NCI-H2227 treated with DMSO at 0.1 percent for 48 hours (cell line): ENCODE data around the gene METTL3.
A peak's percentile ranks its signal among the peaks of the same experiment; 100 is the strongest.
"Not testable (repeated sequence)": the region's sequence is repeated elsewhere in the genome, so short reads cannot be mapped to it uniquely, and the experiment has no call there.

Source experiments
- DNase-seq: peaks from one replicate; lab custom pipeline; 2025; lab: John Stamatoyannopoulos, UW

The METTL3 gene

DNA sequence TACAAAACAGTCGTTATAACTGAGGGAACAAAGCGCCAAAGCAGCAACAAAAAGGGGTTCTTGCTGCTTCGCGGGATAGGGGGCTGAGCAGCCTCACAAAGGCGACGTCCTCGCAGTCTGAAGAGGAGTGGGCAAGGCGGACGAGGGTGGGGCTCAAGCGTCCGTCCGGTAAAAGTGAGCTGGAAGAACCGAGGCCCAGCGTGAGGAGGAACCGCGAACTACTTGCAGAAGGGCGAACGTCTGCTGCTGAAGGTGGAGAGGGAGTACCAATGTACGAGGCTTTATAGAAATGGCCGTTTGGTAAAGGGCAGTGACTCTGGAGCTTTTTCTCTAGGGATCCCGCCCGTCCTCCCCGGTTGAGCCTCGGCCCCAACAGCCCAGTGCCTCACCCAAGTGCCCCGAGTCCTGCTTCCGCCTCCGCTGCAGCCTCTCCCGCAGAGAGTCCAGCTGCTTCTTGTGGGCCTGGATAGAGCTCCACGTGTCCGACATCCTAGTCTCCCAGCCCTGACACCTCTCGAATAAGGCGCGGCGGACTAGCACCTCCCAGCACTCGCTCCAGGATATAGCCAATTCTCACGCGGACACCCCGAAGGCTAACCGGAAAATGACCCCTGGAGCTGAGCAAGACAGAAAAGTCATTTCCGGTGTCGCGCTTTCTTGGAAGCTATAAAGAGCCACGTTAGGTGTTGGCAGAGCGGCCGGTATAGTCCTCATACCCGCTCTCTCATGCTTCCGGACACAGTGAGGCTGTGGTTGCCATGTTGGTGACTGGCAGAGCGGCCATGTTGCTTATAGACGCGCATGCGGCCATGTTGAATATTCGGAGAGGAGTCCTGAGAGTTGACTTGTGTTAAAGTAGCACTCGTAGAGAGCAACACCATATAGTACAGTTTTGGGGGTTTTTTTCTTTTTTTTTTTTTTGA lies at the start of gene METTL3:
METTL3 (minus strand) TSS at position 606 of the 923 bp plus-strand sequence; CDS start at position 489, 117 bp downstream.
- peak; percentile 99 for DNase-seq

DNA sequence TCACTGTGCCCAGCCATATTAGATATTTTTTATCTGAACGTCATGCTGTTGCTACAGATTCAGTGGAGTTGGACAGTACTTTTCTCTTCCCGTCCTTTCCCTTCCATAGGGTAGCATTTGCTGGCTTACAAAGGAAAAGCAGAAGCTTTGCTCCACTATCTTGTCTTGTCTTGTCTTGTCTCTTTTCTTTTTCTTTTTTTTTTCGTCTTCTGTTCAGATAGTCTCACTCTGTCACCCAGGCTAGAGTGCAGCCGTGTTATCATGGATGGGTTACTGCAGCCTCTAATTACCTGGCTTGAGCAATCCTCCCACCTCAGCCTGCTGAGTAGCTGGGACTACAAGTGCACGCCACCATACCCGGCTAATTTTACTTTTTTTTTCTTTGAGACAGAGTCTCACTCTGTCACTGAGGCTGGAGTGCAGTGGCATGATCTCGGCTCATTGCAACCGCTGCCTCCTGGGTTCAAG lies 47.6 kb upstream of the METTL3 start:
- DNase-seq = no peak

DNA sequence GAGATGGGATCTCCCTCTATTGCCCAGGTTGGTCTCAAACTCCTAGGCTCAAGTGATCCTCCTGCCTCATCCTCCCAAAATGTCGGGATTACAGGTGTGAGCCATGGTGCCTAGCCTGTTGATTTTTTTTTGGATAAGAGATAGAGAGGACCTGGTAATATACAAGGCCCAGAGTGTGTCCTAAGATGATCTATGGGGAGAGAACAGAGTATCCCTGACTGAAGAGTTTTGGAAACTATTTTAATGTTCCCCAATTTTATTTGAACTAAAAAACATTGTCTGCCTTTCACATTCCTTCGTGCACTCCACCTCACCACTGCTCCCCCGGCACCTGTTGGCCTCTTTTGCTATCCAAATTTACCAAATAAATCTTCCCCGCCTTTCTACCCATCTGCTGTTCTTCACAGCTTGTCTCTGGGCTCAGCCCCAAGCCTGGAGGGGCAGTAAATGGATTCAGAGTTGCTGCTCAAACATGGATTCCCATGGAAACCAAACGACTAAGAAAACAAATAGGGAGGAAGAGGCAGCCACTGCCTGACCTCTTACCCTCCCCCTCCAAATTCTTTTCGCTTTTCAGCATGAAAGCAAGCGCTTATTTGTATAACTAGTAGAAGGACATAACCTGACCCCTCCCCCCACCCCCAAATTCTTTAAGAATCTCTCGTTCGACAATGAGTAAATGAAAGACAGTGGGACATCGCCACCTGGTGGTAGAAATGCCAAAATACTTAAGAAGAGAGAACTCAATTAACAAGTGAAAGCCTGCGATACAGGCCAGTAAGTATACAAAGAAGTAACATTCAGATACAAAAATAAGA lies 46.2 kb upstream of the METTL3 start:
- peak; percentile 81 for DNase-seq

DNA sequence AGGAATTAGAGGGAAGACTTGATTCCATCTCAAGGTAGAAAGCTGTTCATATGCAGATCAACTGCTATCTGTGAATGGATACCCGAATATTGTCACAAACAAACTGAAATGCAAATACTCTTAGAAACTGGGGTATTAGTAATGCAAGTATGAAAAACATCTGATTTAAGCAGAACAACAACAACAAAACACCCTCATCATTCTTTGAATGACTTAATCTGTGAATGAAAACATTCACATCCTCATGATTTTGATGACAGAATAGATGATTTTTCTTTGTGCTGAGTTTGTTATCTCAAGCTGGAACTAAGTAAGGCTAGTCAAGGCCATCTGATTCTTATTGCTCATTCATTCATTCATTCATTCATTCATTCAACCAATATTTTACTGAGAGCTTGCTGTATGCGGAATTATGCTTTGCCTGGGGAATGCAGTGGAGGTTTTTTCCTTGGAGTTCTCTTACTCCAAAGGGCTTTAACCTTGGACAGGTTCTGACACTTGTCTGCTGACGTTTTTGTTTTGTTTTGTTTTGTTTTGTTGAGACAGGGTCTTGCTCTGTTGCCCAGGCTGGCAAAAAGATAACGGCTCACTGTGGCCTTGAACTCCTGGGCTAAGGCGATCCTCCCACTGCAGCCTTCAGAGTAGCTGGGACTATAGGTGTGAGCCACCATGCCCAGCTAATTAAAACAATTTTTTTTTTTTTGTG lies 45.4 kb upstream of the METTL3 start:
- no peak for DNase-seq

DNA sequence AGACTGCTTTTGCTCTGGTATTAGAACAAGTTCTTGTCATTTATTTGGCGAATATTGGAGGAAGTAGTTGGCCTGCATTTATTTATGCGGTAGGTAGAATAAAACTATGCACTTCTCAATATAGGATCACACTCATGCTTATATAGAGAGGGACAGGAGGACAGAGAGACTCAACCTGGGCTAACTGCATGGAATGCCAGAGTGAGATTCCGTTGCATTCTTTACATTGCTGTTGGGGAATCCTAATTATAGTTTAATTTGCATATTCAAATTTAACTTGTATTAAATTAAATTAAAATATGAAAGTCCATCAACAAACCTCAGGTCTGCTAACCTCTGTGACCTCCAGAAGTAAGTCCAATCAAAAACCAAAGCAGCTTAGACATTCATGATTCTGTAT lies 42.1 kb upstream of the METTL3 start:
- DNase-seq = no peak

DNA sequence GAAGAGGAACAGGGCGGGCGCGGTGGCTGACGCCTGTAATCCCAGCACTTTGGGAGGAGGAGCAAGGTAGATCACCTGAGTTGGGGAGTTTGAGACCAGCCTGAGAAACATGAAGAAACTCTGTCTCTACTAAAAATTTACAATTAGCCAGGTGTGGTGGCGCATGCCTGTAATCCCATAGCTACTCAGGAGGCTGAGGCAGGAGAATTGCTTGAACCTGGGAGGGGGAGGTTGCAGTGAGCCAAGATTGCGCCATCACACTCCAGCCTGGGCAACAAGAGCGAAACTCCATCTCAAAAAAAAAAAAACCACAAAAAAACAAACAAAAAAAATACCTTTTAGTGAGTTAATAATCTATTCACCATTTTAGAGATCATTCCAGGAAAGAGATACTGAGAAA lies 33.4 kb upstream of the METTL3 start:
- not testable (repeated sequence) for DNase-seq

DNA sequence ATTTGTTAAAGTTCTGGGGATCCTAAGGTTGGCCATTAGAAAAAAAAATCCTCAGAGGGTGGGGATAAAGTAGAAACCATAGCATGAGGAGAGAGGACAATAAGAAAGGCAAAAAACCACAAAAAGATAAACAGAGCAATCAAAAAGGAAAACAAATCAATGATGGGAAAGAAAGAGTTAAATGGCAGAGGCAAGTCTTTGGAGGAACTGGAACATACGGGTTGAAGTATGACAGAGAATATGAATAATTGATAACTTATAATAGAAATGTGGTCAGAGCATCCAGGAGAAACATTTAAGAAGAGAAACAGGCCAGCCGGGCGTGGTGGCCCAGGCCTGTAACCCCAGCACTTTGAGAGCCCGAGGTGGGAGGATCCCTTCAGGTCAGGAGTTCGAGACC lies 32.8 kb upstream of the METTL3 start:
- no peak for DNase-seq

DNA sequence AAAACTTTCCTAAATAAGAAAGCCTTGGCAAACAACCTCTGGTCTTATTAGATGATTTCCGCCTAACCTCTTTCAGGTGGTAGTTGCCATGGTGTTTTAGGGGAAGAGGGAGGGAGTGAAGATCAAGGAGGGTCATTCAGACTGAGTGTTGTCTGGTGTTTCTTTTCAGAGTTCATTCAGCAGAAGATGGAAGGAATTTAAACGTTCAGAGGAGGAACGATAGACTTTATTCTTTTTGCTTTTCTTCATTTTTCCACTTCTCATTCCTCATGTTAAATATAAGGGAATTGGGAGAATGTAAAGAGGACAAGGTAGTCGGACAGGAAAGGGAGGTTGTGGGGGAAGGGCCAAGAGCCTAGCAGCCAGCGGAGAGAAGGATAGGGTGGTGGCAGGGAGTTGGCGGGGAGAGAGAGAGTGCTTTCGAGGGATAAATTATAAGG lies 32.4 kb upstream of the METTL3 start:
- DNase-seq = peak; percentile 54

DNA sequence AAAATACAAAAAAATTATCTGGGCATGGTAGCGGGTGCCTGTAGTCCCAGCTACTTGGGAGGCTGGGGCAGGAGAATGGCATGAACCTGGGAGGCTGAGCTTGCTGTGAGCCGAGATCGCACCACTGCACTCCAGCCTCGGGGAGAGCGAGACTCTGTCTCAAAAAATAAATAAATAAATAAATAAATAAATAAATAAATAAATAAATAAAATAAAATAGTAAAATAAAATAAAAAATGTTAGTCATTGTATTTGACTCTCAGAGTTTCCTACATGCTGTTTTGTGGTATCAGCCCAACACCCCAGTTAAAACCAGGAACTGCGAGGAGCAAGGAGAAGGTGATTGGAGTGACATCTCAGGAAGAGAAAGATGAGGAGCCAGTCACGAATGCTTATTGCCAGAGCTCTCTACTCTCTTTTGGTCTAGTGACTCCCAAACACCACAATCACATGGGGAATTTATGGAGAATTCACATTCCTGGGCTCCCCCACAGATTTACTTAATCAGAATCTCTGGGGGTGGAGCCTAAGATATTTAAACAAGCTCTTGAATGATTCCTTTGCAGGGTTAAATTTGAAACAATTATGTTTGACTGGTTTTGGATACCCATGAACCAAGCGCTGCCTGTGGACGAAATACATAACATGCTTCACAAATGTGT lies 30.4 kb upstream of the METTL3 start:
- no peak for DNase-seq

DNA sequence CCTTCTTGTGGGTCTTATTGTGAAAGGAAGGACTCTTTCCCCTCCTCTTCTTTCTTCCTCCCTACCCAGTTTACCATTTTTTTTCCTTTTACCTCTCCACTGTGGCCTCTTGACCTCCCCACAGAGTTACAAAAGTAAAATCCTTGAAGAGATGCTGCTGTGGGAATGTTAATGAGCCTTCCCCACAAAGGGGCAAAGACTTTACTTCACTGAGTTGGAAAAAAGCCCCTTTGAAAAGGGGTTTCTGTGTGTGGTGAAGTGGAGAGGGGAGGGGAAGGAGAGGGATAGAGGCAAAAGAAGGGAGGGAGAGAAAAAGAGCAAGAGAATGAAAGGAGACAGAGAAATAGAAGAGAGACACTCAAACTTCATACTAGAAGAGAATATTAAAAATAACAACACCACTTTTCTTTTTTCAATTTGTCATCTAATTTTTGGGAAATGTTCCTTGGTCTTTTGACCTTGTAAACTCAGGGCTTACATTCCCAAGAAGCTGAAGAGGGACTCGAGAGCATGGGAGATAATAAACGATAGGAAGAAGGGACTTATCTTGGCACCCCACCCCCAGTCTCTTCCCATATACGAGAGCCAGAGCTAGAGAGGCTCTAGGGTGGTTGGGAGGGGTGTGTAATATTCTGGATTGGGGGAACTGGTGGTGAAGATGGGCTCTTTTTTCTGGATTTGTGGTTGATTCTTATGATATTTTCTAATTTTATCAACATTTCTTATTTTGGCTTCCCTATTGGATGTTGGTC lies 28.2 kb upstream of the METTL3 start:
- no peak for DNase-seq

DNA sequence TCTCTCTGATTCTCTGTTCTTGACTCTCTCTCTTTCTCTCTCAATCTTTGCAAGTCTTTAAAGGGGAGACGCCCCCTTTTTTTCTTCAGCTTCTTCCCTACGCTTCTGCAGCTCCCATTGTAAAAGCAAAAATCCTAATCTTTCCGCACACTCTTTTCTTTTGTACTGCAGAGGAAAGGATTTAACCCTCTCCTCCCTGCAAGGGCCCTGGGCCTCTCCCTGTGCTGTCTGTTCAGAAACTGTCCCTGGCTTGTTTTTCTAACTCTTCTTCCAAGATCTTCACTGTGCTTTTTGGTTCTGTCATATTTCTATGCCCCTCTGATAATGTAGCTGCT lies 25.9 kb upstream of the METTL3 start:
- DNase-seq = no peak

DNA sequence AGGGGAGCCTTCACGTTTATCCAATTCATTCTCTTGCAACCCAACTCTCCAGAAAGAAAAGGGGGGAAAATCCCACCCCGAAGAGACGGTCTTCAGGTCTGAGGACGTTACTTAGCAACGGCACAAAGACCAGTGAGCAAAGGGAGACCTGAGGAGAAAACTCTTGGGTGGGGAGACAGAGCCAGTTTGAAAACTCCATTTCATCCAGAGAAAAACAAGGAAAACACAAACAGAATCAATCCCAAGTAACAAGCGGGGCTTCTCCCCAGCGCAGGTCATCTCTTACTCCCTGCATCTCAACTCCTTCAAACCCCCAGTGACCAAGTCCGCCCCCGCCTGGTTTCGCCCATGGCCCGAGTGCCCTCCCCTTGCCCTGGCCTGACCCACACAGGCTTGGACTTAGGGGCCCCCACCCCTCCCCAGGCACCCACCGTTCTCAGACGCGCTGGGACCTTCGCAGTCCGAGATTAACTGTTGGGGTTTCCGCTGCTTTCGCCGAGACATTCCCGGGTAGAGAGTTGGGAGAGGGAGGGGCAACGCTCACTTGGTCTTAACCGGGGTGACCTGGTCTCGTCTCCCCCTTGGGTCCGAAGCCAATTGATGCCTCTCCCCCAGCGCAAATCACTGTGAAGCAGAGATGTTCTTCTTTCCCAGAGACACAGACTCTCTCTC lies 25.4 kb upstream of the METTL3 start:
- no peak for DNase-seq

DNA sequence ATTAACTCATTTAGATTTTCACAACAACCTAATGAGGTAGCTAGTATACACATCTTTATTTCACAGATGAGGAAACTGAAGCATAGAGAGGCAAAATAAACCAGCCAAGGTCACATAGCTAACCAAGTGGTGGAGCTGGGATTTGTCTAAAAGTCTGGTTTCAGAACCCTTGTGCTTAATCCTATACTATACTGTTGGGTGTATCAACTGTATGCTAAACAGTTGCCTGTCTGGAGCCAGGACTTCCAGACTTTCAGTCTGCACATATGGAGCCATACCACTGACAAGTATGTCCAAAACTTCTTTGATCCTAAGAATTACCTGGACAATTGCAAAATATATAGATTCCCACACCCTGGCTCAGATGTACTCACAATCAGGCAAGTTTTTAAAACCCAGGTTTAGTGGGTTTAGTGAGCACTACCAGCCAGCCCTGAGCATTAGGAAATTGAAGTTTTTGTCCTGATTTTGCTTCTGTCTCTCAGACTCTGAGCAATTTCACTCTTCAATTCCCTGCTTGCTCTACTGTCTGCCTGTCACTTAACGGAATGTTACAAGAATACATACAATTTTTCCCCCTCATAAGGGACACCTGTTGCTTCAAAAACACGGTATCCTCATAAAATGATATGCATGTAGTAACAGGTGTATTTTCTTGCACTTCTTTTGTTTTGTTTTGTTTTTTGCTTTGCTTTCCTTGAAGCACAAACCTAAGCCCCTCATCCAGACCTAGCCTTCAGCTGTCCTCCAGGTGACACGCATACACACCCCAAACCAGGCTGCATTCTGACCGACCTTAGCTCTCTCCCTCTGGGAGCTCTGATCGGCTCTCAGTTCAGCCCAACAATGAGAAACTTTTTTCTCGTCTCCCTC lies 24.6 kb upstream of the METTL3 start:
- DNase-seq = no peak

DNA sequence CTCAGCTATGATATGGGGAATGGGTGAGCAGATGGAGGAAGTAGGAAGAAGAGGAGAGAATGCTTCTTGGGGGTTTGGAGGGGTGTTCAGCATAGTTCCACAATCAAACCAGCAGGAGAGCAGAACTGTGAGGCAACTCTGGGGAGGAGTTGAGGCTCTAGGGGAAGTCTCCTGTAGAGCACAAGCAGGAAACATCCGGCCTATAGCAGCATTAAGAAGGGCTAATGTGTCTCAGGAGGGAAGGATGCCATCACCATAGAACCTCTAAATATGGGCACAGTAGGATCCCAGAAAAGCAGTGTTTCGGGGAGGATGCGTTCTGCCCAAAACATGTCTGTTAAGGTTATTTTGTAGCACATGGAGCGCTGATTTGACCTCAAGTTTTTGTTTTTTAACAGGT lies 23.4 kb upstream of the METTL3 start:
- no peak for DNase-seq

DNA sequence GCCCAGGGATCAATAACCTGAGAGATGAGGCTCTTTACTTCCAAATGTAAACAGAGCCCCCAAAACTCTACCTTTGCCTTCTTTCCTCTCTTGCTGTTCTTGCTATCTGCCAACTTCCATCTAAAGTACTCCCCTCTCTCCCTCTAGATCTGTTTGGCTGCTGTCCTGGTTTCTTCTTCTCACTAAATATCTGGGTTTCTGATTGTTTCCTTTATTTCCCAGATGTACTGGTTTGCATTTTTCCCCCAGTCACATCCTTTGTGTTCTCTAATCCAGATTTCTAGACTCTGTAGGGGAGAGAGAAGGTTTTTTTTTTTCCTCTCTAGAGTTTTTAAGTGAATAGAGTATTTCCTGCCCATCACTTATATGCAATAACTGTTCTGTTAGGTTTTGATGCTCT lies 22.2 kb upstream of the METTL3 start:
- no peak for DNase-seq

DNA sequence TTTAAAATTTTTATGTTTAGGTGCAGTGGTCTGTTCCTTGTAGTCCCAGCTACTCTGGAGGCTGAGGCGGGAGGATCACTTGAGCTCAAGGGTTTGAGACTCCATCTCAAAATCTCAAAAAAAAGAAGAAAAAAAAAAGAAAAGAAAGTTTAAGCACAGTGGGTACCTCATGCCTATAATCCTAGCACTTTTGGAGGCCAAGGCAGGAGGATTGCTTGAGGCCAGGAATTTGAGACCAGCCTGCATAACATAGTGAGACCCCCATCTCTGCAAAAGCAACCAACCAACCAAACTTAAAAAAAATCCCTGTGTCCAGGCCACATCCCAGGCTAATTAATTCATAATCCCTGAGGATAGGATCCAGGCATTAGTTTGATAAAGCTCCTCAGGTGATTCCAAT lies 18.4 kb upstream of the METTL3 start:
- DNase-seq = no peak

DNA sequence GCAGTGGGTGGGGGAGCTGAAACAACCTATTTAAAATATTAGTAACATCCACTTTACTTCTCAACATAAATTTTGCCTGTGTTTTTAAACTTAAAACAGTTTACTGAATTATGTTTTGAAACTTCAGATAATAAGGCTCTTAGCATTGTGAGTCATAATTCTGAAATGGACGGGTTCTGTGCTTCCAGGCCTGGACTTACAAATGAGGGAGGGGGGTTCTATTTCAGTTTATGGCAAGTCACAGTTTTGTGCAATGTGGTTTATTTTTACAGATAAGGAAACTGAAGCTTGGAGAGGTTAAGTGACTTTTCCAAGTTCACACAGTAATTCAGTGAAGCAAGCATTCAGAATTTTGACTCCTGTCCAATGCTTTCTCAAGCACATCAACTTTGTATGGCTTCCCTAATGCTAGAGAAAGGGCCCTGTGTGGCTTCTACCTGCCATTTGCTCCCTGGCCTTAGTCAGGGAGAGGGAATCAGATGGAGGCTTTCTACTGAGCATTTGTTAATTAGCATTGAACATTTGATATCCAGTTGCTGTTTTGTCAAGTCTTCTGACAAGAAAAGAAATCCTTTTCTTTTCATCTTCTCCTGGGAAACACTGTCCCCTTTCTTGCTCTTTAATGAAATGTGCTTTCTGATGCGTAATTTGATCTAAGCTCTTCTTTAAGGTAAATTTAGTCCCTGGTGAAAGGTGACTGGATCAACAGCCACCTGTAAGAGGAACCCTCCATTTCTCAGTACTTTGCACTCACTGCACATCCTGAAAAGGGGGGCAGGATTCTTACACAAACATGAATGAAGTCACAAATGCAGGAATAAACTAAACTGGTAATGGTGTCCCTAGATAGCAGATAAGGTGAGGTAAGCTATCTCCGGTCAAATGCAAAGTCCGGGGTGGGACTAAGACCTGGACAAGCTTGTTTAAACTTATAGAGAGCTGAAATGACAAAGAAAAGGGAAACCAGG lies 17.5 kb upstream of the METTL3 start:
- no peak for DNase-seq

DNA sequence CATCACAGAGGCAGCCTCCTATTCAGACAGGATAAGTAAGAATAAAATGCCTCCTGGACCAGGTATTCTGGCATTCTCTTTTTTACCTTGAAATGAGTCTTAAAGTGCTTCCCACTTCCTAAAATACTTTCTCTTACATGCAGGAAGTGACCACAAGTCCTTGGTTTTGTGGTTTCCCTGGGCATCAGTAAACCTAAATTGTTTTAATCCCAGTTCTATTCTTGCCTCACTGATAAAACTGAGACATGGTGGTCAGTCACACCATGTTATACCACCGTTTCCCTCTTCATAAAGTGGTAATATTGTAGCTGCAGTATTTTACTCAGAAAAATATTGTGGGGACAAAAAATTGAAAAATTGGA lies 16.2 kb upstream of the METTL3 start:
- no peak for DNase-seq
